GDM1 (cell line): ENCODE data around the gene BCL11B.

Experiments
- DNase-seq: peaks from one replicate; lab custom pipeline; 2025; lab: John Stamatoyannopoulos, UW

BCL11B gene

GRCh38 chr14:99137001-99137700 is 134.8 kb downstream of the BCL11B start:
- DNase-seq = no peak

GRCh38 chr14:99136401-99136800 is 135.6 kb downstream of the BCL11B start:
- no peak for DNase-seq

GRCh38 chr14:99136047-99136400 is 136.0 kb downstream of the BCL11B start:
- no peak for DNase-seq

DNA sequence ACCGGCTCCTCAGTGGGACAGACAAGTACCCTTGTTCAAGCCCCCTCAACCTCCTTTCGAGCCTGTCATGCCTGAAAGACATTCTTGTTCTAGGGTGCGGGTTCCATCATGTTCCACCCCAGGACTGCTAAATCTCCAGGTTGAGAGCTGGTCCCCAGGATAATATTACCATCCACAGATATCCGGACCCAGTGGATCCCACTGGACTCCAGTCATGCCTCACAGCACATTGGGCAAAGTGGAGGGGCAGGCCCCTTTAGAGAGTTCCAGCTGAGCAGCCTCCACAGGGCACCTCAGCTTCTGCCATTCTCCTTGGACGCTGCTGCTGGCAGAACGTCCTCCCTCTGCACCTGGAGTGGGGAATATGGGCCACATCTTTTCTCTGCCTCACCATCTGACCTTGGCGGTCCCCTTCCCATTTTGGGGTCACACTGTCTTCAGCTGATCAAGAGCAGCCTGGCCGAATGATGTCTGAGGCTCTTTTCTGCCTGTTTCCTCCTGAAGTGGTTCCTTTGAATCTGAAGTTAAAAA is 137.4 kb downstream of the BCL11B start:
- DNase-seq = no peak

GRCh38 chr14:99133636-99134515 is 138.1 kb downstream of the BCL11B start:
- DNase-seq = no peak

DNA sequence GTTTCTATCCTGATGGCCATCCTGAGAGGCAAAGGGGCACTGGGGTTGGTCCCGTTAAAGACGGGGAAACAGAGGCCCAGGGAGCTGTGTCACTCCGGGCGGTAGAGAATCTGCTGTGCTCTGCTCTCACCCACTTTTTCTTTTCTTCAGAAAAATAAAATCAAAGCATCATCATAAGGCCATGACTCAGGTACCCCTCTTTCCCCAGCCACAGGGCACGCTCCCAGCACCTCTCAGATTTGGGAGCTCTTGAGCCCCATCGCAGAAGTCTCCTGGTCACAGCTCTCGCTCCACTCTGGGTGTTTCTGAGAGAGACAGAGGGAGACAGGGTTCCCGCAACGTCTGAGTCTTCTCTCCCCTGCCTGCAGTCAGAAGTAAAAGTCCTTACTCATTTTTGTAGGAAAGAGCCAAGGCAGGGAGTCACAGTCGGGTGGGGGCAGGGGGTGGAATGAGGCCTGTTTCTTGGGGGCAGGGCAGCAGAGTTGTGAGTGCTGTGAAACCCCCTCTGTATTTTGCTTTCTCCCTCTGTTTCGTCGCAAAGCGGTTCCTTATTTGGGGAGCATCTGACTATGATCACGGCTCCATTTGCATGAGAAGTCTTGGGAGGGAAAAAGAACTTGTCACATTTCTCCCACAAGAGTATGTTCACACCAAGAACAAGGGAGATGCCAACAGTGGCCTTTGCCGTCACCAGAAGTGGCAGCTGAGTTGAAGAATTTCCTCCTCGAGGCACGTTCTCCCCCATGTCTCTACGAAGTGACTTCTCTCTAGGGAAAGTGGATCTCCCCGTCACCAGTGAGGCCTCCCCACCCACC is 139.0 kb downstream of the BCL11B start:
- DNase-seq = no peak

GRCh38 chr14:99131632-99132271 is 140.2 kb downstream of the BCL11B start:
- DNase-seq = no peak

- no peak for DNase-seq
Measured at GRCh38 chr14:99129998-99130397, 142.0 kb downstream of the BCL11B start.

- DNase-seq = no peak
Measured at GRCh38 chr14:99129211-99129696, 142.7 kb downstream of the BCL11B start.

GRCh38 chr14:99128185-99128584 is 143.8 kb downstream of the BCL11B start:
- no peak for DNase-seq

- DNase-seq = no peak
Measured at GRCh38 chr14:99127651-99128167, 144.3 kb downstream of the BCL11B start.

GRCh38 chr14:99125616-99126431 is 146.2 kb downstream of the BCL11B start:
- no peak for DNase-seq

- DNase-seq = no peak
Measured at GRCh38 chr14:99125113-99125512, 146.9 kb downstream of the BCL11B start.

DNA sequence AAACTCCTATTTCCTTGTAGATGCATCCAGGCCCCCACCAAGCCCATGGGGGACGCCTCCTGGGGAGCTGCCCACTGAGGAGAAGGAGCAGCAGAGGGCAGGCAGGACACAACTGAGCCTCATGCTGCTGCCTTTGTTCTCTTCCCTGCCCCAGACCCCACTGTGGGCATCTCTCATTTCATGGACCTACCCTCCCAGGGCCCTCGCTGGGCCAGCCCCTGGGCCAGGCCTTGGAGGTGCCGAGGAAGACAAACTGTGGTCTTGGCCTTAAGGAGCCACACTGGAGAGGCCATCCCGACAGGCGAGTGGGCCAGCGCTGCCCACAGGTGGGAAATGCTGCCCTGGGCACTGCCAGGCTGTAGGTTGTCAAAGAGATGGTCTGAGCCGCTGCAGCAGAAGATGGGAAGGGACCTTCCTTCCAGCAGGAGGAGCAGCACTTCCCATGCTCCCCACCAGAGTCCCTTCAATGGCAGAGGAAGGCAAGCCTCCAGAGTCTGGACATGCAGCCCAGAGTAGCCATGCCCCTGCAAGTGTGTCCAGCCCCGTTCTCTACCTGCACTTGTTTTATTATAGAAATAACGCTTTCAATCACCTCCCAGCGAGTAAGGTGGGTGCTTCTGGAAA is 147.4 kb downstream of the BCL11B start:
- DNase-seq = no peak

DNA sequence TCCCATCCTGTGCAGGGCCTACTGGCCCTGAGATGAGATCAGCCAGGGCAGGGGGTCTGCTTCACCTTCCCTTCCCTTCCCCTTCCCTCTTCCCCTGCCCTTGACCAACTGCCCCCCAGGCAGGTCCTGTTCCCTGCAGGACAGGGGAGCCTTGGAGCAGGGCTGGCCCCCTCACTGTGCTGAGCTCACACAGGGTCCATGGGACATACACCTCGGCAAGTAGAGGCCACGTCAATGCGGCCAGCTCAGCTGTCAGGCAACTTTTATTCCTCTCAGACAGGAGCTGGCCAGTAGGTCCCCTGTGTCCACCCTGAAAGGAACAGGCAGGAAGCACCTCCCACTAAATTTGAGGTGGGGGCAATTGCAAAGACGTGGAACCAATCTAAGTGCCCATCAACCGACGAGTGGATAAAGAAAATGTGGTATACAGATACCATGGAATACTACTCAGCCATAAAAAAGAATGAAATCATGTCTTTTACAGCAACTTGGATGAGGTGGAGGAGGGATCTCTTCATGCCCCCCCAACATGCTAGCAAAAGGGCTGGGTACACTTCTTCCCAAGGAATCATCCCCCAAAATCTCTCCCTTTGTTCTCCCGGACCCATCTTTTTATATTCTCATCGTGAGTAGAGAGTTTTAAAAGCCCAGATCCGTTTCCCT is 148.7 kb downstream of the BCL11B start:
- DNase-seq = no peak

DNA sequence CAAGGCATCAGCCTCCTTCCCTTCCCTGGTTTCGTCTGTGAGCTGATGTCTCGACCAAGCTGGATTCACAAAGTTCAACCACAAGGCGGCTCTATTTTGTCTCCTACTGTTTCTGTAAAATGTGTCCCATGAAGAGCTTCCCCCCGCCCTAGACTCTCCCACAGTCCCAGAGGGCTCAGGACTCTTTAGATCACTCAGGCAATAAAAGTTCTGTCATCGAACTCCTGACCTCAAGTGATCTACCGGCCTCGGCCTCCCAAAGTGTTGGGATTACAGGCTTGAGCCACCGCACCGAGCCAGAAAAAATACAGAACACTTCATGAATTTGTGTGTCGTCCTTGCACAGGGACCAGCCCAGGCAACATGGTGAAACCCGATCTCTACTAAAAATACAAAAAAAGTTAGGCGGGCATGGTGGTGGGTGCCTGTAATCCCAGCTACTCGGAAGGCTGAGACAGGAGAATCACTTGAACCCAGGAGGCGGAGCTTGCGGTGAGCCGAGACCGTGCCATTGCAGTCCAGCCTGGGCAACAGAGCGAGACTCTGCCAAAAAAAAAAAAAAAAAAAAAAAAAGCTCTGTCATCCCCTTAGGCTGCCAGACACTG is 149.4 kb downstream of the BCL11B start:
- DNase-seq = no peak

- no peak for DNase-seq
Measured at GRCh38 chr14:99121319-99121875, 150.6 kb downstream of the BCL11B start.

DNA sequence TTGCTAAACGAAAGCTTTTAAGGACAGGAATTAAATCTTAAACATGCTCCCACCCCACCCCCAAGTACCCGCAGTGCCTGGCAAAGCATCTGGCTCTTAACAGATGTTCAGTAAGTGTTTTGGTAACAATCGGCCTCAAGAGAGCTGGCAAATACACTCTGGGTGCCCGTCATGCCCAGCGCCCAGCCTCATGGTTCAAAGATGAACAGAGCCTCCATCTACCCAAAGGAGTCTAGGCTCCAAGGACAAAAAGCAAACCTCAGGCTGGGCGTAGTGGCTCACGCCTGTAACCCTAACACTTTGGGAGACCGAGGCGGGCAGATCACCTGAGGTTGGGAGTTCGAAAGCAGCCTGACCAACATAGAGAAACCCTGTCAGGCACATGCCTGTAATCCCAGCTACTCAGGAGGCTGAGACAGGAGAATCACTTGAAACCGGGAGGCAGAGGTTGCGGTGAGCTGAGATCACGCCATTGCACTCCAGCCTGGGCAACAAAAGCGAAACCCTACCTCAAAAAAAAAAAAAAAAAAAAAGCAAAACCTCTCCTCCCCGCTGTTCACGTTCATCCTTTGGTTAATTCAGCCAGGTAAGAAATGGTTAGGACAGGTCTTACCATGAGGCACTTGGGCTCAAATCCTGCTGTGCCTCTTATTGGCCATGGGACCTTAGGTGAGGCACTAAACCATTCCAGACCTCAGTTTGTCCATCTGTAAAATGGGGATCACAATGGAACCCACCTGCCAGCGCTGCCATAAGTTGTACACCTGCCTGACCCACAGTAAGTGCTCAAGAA is 151.3 kb downstream of the BCL11B start:
- DNase-seq = no peak
